Thymus (tissue), 11 donors: Measurements from ENCODE around the gene RNF214. TPM values are rescaled to one million over a fixed set of nuclear protein-coding genes. Genes with fewer than 3 reads are reported as not detected.

Experiments used
- DNase-seq, 9 donors: peaks; one replicate each; pipeline ENCODE4 v3.0.0-alpha.2; 2013; ENCODE audit warnings: low spot score in 9 of 9, low read depth in 6 of 9, missing footprints in 1 of 9
- H3K27ac ChIP-seq, 2 donors: one replicate each; pipeline ENCODE4 v1.5.1; 2013; ENCODE audit warnings: control low read depth in 1 of 2, low read depth in 1 of 2, low read length in 1 of 2, mild to moderate bottlenecking in 1 of 2, moderate library complexity in 1 of 2
- H3K27me3 ChIP-seq, 2 donors: one replicate each; pipeline ENCODE4 v1.5.1; 2013; ENCODE audit warnings: low read length in 1 of 2; ENCODE audit not compliant: control insufficient read depth in 2 of 2, insufficient read depth in 1 of 2
- H3K36me3 ChIP-seq, 2 donors: one replicate each; pipeline ENCODE4 v1.5.1; 2013; ENCODE audit warnings: low read length in 1 of 2, mild to moderate bottlenecking in 1 of 2, moderate library complexity in 1 of 2; ENCODE audit not compliant: control insufficient read depth in 2 of 2, insufficient read depth in 2 of 2
- H3K4me1 ChIP-seq, 2 donors: one replicate each; pipeline ENCODE4 v1.5.1; 2013; ENCODE audit warnings: low read length in 2 of 2; ENCODE audit not compliant: control insufficient read depth in 2 of 2, insufficient read depth in 2 of 2
- H3K4me3 ChIP-seq, 2 donors: one replicate each; pipeline ENCODE4 v1.5.1; 2013; ENCODE audit warnings: low read length in 2 of 2, control low read depth in 1 of 2, mild to moderate bottlenecking in 1 of 2
- H3K9me3 ChIP-seq, 2 donors: one replicate each; pipeline ENCODE4 v1.5.1; 2013; ENCODE audit warnings: low read length in 1 of 2, mild to moderate bottlenecking in 1 of 2; ENCODE audit not compliant: control insufficient read depth in 2 of 2, insufficient read depth in 1 of 2
- WGBS: extraction: QIAGEN DNeasy Blood & Tissue Kit; methylation state at CpG from one replicate; pipeline ENCODE4 v1.1.7; 2013; 5-methylcytosine and 5-hydroxymethylcytosine counted together
- polyA plus RNA-seq: library from polyadenylated mRNA; stranded (reverse); fragments of 200-250 nt; gene quantifications from one replicate; pipeline ENCODE4 v1.2.3, GENCODE V29; 2013
- total RNA-seq: library from RNA; stranded (reverse); fragments of 120-200 nt; gene quantifications from one replicate; pipeline ENCODE4 v1.2.4, GENCODE V29; 2013
- donor health status: healthy.

RNF214 gene
- total and polyA plus RNA-seq, 2 donors: 7.1 to 12.0 TPM

- Histone ChIP-seq H3K27ac (no peak overlapping the region), H3K27me3 (no peaks in the 10 kb centered on the region), H3K4me1 (no peaks in the 10 kb centered on the region), H3K36me3 (peaks cover 2 to 4% of the 10 kb centered on the region in 2 donors), H3K9me3 (no peaks in the 10 kb centered on the region), H3K4me3 (no peak overlapping the region)
- DNase-seq: no peak
- 95% methylated on average over 6 of the region's 6 CpGs for WGBS
Measured at GRCh38 chr11:117296881-117297280, 64.4 kb downstream of the RNF214 start.

GRCh38 chr11:117298195-117298594, 65.7 kb downstream of the RNF214 start:
- no peak for DNase-seq
- WGBS: 97% methylated on average over 8 of the region's 8 CpGs
- no peaks in the 10 kb centered on the region for H3K9me3 ChIP-seq
- H3K27ac ChIP-seq: no peak overlapping the region
- H3K36me3 ChIP-seq: peaks cover 2 to 4% of the 10 kb centered on the region in 2 donors
- no peaks in the 10 kb centered on the region for H3K4me1 ChIP-seq
- no peaks in the 10 kb centered on the region for H3K27me3 ChIP-seq
- H3K4me3 ChIP-seq: no peak overlapping the region

GRCh38 chr11:117299351-117300282, 67.1 kb downstream of the RNF214 start:
- Histone ChIP-seq H3K4me1 (no peaks in the 10 kb centered on the region), H3K27me3 (no peaks in the 10 kb centered on the region), H3K36me3 (peaks cover 2 to 4% of the 10 kb centered on the region in 2 donors), H3K9me3 (no peaks in the 10 kb centered on the region), H3K4me3 (no peak overlapping the region), H3K27ac (no peak overlapping the region)
- DNase-seq: no peak
- WGBS: 90% methylated on average over 12 of the region's 12 CpGs

- 93% methylated on average over 17 of the region's 17 CpGs for WGBS
Measured at GRCh38 chr11:117300283-117300663, 67.8 kb downstream of the RNF214 start.

GRCh38 chr11:117300773-117301172, 68.3 kb downstream of the RNF214 start:
- Histone ChIP-seq H3K4me3 (no peak overlapping the region), H3K27me3 (no peaks in the 10 kb centered on the region), H3K27ac (no peak overlapping the region), H3K9me3 (no peaks in the 10 kb centered on the region), H3K36me3 (no peaks in the 10 kb centered on the region), H3K4me1 (no peaks in the 10 kb centered on the region)
- WGBS: 97% methylated on average over 5 of the region's 5 CpGs
- no peak for DNase-seq

More at GRCh38 chr11:117300283-117300663, 67.8 kb downstream of the RNF214 start:
- Histone ChIP-seq H3K4me1 (no peaks in the 10 kb centered on the region), H3K27me3 (no peaks in the 10 kb centered on the region), H3K27ac (no peak overlapping the region), H3K4me3 (no peak overlapping the region), H3K36me3 (peaks cover 1 to 2% of the 10 kb centered on the region in 2 donors), H3K9me3 (no peaks in the 10 kb centered on the region)
- no peak for DNase-seq

GRCh38 chr11:117302228-117302627, 69.8 kb downstream of the RNF214 start:
- DNase-seq: no peak
- no peak overlapping the region for H3K27ac ChIP-seq
- no peak overlapping the region for H3K4me3 ChIP-seq
- H3K27me3 ChIP-seq: no peaks in the 10 kb centered on the region
- 93% methylated on average over 7 of the region's 7 CpGs for WGBS
- no peaks in the 10 kb centered on the region for H3K36me3 ChIP-seq
- no peaks in the 10 kb centered on the region for H3K4me1 ChIP-seq
- no peaks in the 10 kb centered on the region for H3K9me3 ChIP-seq

GRCh38 chr11:117303101-117303500, 70.6 kb downstream of the RNF214 start:
- no peaks in the 10 kb centered on the region for H3K36me3 ChIP-seq
- no peak overlapping the region for H3K4me3 ChIP-seq
- no peaks in the 10 kb centered on the region for H3K4me1 ChIP-seq
- no peak for DNase-seq
- WGBS: 88% methylated on average over 4 of the region's 4 CpGs
- H3K27me3 ChIP-seq: no peaks in the 10 kb centered on the region
- no peaks in the 10 kb centered on the region for H3K9me3 ChIP-seq
- no peak overlapping the region for H3K27ac ChIP-seq

- no peaks in the 10 kb centered on the region for H3K9me3 ChIP-seq
- no peak for DNase-seq
- H3K36me3 ChIP-seq: no peaks in the 10 kb centered on the region
- H3K4me3 ChIP-seq: no peak overlapping the region
- no peaks in the 10 kb centered on the region for H3K4me1 ChIP-seq
- H3K27ac ChIP-seq: no peak overlapping the region
- H3K27me3 ChIP-seq: no peaks in the 10 kb centered on the region
- WGBS: 97% methylated on average over 5 of the region's 5 CpGs
Measured at GRCh38 chr11:117303646-117304315, 71.3 kb downstream of the RNF214 start.

GRCh38 chr11:117305145-117305544, 72.7 kb downstream of the RNF214 start:
- H3K27ac ChIP-seq: no peak overlapping the region
- no peak overlapping the region for H3K4me3 ChIP-seq
- DNase-seq: no peak
- H3K27me3 ChIP-seq: no peaks in the 10 kb centered on the region
- 97% methylated on average over 3 of the region's 3 CpGs for WGBS
- no peaks in the 10 kb centered on the region for H3K4me1 ChIP-seq
- no peaks in the 10 kb centered on the region for H3K36me3 ChIP-seq
- no peaks in the 10 kb centered on the region for H3K9me3 ChIP-seq
